Measurements from ENCODE around the gene BTBD2.

- TF ChIP-seq, protein P1, sequence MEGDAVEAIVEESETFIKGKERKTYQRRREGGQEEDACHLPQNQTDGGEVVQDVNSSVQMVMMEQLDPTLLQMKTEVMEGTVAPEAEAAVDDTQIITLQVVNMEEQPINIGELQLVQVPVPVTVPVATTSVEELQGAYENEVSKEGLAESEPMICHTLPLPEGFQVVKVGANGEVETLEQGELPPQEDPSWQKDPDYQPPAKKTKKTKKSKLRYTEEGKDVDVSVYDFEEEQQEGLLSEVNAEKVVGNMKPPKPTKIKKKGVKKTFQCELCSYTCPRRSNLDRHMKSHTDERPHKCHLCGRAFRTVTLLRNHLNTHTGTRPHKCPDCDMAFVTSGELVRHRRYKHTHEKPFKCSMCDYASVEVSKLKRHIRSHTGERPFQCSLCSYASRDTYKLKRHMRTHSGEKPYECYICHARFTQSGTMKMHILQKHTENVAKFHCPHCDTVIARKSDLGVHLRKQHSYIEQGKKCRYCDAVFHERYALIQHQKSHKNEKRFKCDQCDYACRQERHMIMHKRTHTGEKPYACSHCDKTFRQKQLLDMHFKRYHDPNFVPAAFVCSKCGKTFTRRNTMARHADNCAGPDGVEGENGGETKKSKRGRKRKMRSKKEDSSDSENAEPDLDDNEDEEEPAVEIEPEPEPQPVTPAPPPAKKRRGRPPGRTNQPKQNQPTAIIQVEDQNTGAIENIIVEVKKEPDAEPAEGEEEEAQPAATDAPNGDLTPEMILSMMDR (IDR thresholded peaks at IDR 0.05), result no peak
- TF ChIP-seq POLR2A (IDR thresholded peaks at IDR 0.05), result no peak
Measured at GRCh38 chr19:2038284-2039088, 23.0 kb upstream of the BTBD2 start.
